OCI-LY1 (cell line): ENCODE measurements around the gene ADARB2.

ENCODE experiments used
- H2AFZ ChIP-seq: fragments of 200-600 bp; sonication (generic), shearing (Covaris generic); 2 replicates; pipeline ENCODE4 v1.6.0; 2014; ENCODE audit warnings: antibody characterized with exemption, mild to moderate bottlenecking, low read length
- H3F3A ChIP-seq: fragments of 200-600 bp; sonication (generic), shearing (Covaris generic); 2 replicates; pipeline ENCODE4 v1.6.0; 2014; ENCODE audit warnings: mild to moderate bottlenecking, antibody characterized with exemption, low read length, moderate library complexity; ENCODE audit not compliant: insufficient read depth
- H3K27ac ChIP-seq: fragments of 200-600 bp; sonication (generic); 2 replicates; pipeline ENCODE4 v1.5.1; 2014; ENCODE audit warnings: low read length, mixed run types, mild to moderate bottlenecking, low read depth; ENCODE audit not compliant: poor library complexity, severe bottlenecking
- H3K27me3 ChIP-seq: fragments of 200-600 bp; sonication (generic); 2 replicates; pipeline ENCODE4 v1.6.0; 2014; ENCODE audit warnings: antibody characterized with exemption, mild to moderate bottlenecking, low read length, moderate library complexity; ENCODE audit not compliant: insufficient read depth
- H3K36me3 ChIP-seq: fragments of 200-600 bp; sonication (generic); 2 replicates; pipeline ENCODE4 v1.6.1; 2014; ENCODE audit warnings: mild to moderate bottlenecking, antibody characterized with exemption, low read length, moderate library complexity, mixed read lengths; ENCODE audit not compliant: insufficient read depth
- H3K4me1 ChIP-seq: fragments of 200-600 bp; sonication (generic); 2 replicates; pipeline ENCODE4 v1.5.1; 2014; ENCODE audit warnings: mild to moderate bottlenecking, low read length, moderate library complexity; ENCODE audit not compliant: insufficient read depth, severe bottlenecking
- H3K4me2 ChIP-seq: fragments of 200-600 bp; sonication (generic), shearing (Covaris generic); 2 replicates; pipeline ENCODE4 v1.6.1; 2014; ENCODE audit warnings: low read length
- H3K4me3 ChIP-seq: fragments of 200-600 bp; sonication (generic); 2 replicates; pipeline ENCODE4 v1.5.1; 2014; ENCODE audit warnings: low read length, low read depth, mild to moderate bottlenecking, mixed read lengths; ENCODE audit not compliant: poor library complexity, severe bottlenecking
- H3K79me2 ChIP-seq: fragments of 200-600 bp; shearing (Covaris generic); 2 replicates; pipeline ENCODE4 v1.6.1; 2016; ENCODE audit warnings: mixed run types, low read length, mixed read lengths; ENCODE audit not compliant: insufficient read depth
- H3K9ac ChIP-seq: fragments of 200-600 bp; sonication (generic), shearing (Covaris generic); 2 replicates; pipeline ENCODE4 v1.6.1; 2014; ENCODE audit warnings: mild to moderate bottlenecking, low read length, mixed read lengths
- H3K9me2 ChIP-seq: fragments of 200-600 bp; sonication (generic), shearing (Covaris generic); 2 replicates; pipeline ENCODE4 v1.6.1; 2014; ENCODE audit warnings: low read depth, mild to moderate bottlenecking, low read length, mixed read lengths
- H3K9me3 ChIP-seq: fragments of 200-600 bp; shearing (Covaris generic); 2 replicates; pipeline ENCODE4 v1.6.1; 2014; ENCODE audit warnings: low read length, mixed read lengths
- H4K20me1 ChIP-seq: fragments of 200-600 bp; sonication (generic), shearing (Covaris generic); 2 replicates; pipeline ENCODE4 v1.6.0; 2016; ENCODE audit warnings: mild to moderate bottlenecking, low read length; ENCODE audit not compliant: insufficient read depth
- CTCF ChIP-seq: fragments of 200-600 bp; sonication (generic), shearing (Covaris generic); IDR thresholded peaks from 2 replicates; pipeline ENCODE4 v1.5.1; 2017; ENCODE audit warnings: mild to moderate bottlenecking, antibody characterized with exemption, low read length, moderate library complexity, mixed read lengths
- EZH2 ChIP-seq: fragments of 200-600 bp; sonication (generic), shearing (Covaris generic); IDR thresholded peaks from 2 replicates; pipeline ENCODE4 v1.8.0; 2017; ENCODE audit warnings: borderline replicate concordance, mixed run types, mild to moderate bottlenecking, antibody characterized with exemption, low read length, moderate library complexity, mixed read lengths

Gene ADARB2

GRCh38 chr10:1195828-1196227 lies 541.5 kb downstream of the ADARB2 start:
- Histone ChIP-seq H4K20me1 (no peaks in the 10 kb centered on the region), H3K79me2 (no peaks in the 10 kb centered on the region), H2AFZ (no peak overlapping the region), H3K4me1 (no peaks in the 10 kb centered on the region), H3K9me3 (no peaks in the 10 kb centered on the region), H3K9ac (no peak overlapping the region), H3K9me2 (no peaks in the 10 kb centered on the region), H3K4me3 (no peak overlapping the region), H3F3A (no peaks in the 10 kb centered on the region), H3K27ac (no peak overlapping the region), H3K36me3 (no peaks in the 10 kb centered on the region), H3K4me2 (no peak overlapping the region), H3K27me3 (0 out of 2 replicates have a peak, but pooled peaks cover 3% of the 10 kb centered on the region)
- TF ChIP-seq CTCF (no peak), EZH2 (no peak)

- no peaks in the 10 kb centered on the region; the same call in 1 of the 2 replicates for H3K27me3 ChIP-seq
- no peak overlapping the region for H3K4me3 ChIP-seq
- no peaks in the 10 kb centered on the region for H3K9me3 ChIP-seq
- no peaks in the 10 kb centered on the region for H3K9me2 ChIP-seq
- no peaks in the 10 kb centered on the region; the same call in 1 of the 2 replicates for H3K36me3 ChIP-seq
- no peaks in the 10 kb centered on the region for H4K20me1 ChIP-seq
- no peaks in the 10 kb centered on the region for H3K79me2 ChIP-seq
- no peak overlapping the region for H3K27ac ChIP-seq
- no peaks in the 10 kb centered on the region for H3K4me1 ChIP-seq
- no peak overlapping the region for H3K9ac ChIP-seq
- no peaks in the 10 kb centered on the region for H3F3A ChIP-seq
- H2AFZ ChIP-seq = no peak overlapping the region
- TF ChIP-seq CTCF (no peak), EZH2 (no peak)
- no peak overlapping the region for H3K4me2 ChIP-seq
These were observed 543.2 kb downstream of the ADARB2 start for GRCh38 chr10:1194161-1194560.

GRCh38 chr10:1193561-1193960 lies 543.8 kb downstream of the ADARB2 start:
- TF ChIP-seq CTCF = no peak
- TF ChIP-seq EZH2 = no peak

More at GRCh38 chr10:1193561-1193960, 543.8 kb downstream of the ADARB2 start:
- Histone ChIP-seq H2AFZ (no peak overlapping the region), H4K20me1 (no peaks in the 10 kb centered on the region), H3K36me3 (no peaks in the 10 kb centered on the region; the same call in 1 of the 2 replicates), H3K4me3 (no peak overlapping the region), H3K79me2 (no peaks in the 10 kb centered on the region), H3K4me1 (no peaks in the 10 kb centered on the region), H3K9me3 (no peaks in the 10 kb centered on the region), H3K27ac (no peak overlapping the region), H3K4me2 (no peak overlapping the region), H3F3A (no peaks in the 10 kb centered on the region), H3K27me3 (no peaks in the 10 kb centered on the region; the same call in 1 of the 2 replicates), H3K9ac (no peak overlapping the region), H3K9me2 (no peaks in the 10 kb centered on the region)
